Caco-2 (cell line): ENCODE measurements around the gene TFF1. TPM values are rescaled to one million over a fixed set of nuclear protein-coding genes. Genes with fewer than 3 reads are reported as not detected.

Source experiments
- BruUV-seq: library from RNA; stranded (reverse); fragments of 400-500 nt; replicated peaks from 2 replicates; lab custom pipeline; 2021; lab: Mats Ljungman, UMichigan
- CTCF ChIA-PET: fragments of 300-600 bp; sonication (Branson Sonifier 250); formaldehyde crosslinking; loops from one replicate; lab custom pipeline; 2022; ENCODE audit warnings: antibody characterized with exemption; lab: Charles Lee
- POLR2A ChIA-PET: fragments of 300-600 bp; sonication (Branson Sonifier 250); formaldehyde crosslinking; loops from one replicate; lab custom pipeline; 2022; ENCODE audit warnings: antibody characterized with exemption; lab: Charles Lee
- DNase-seq, 2 experiments: peaks; one replicate each; pipeline versions ENCODE4 v3.0.0 to v3.0.0-alpha.2; 2020 to 2022
- H3K27me3 ChIP-seq: replicated peaks from 2 replicates; pipeline ENCODE4 v1.6.0; 2011; ENCODE audit warnings: low read length; ENCODE audit not compliant: control insufficient read depth, insufficient read depth
- H3K36me3 ChIP-seq: 2 replicates; pipeline ENCODE4 v1.5.1; 2011; ENCODE audit warnings: low read length; ENCODE audit not compliant: control insufficient read depth, insufficient read depth
- H3K4me1 ChIP-seq: fragments of 250-450 bp; sonication (Bioruptor Pico); 2 replicates; pipeline ENCODE4 v1.5.1; 2020; ENCODE audit warnings: mild to moderate bottlenecking
- H3K4me3 ChIP-seq: 2 replicates; pipeline ENCODE4 v1.5.1; 2011; ENCODE audit warnings: low read depth, mild to moderate bottlenecking, control low read depth, low read length
- H3K9me3 ChIP-seq: fragments of 250-450 bp; sonication (Bioruptor Pico); 2 replicates; pipeline ENCODE4 v1.5.1; 2020; ENCODE audit warnings: mild to moderate bottlenecking, moderate library complexity
- H3K27ac Mint-ChIP-seq: one replicate; pipeline ENCODE4 v1.8.0; 2022; ENCODE audit warnings: mixed read lengths; ENCODE audit not compliant: unreplicated experiment
- H3K27me3 Mint-ChIP-seq: one replicate; pipeline ENCODE4 v1.8.0; 2022; ENCODE audit warnings: mixed read lengths; ENCODE audit not compliant: insufficient read depth, unreplicated experiment
- H3K36me3 Mint-ChIP-seq: one replicate; pipeline ENCODE4 v1.8.0; 2022; ENCODE audit warnings: mild to moderate bottlenecking, mixed read lengths; ENCODE audit not compliant: insufficient read depth, unreplicated experiment
- H3K4me1 Mint-ChIP-seq: one replicate; pipeline ENCODE4 v1.8.0; 2022; ENCODE audit warnings: low read depth, mixed read lengths; ENCODE audit not compliant: unreplicated experiment
- H3K4me3 Mint-ChIP-seq: one replicate; pipeline ENCODE4 v1.8.0; 2022; ENCODE audit warnings: mild to moderate bottlenecking, moderate library complexity, mixed read lengths; ENCODE audit not compliant: unreplicated experiment
- H3K9me3 Mint-ChIP-seq: one replicate; pipeline ENCODE4 v1.8.0; 2022; ENCODE audit warnings: mixed read lengths; ENCODE audit not compliant: unreplicated experiment
- intact Hi-C: fragments of 100-400 bp; cut with micrococcal nuclease; formaldehyde crosslinking; loops from one replicate; pipeline ENCODE4 v1.10.0; 2022; ENCODE audit not compliant: unreplicated experiment
- total RNA-seq: library from RNA; stranded (reverse); gene quantifications from 2 replicates; pipeline ENCODE4 v1.2.3, GENCODE V29; 2022
- TF ChIP-seq, protein P1 (sequence below), 2 experiments: fragments of 200-600 bp in 1 of 2; IDR thresholded peaks; 1 replicate in 1 of 2; 2 replicates in 1 of 2; pipeline versions ENCODE4 v1.5.1 to v1.8.0; 2011 to 2022; ENCODE audit warnings: antibody characterized with exemption in 1 of 2, control low read depth in 1 of 2, inconsistent platforms in 1 of 2, low read depth in 1 of 2, low read length in 1 of 2, mild to moderate bottlenecking in 1 of 2, moderate library complexity in 1 of 2; ENCODE audit not compliant: insufficient read depth in 1 of 2, severe bottlenecking in 1 of 2, unreplicated experiment in 1 of 2

TFF1 gene
- total RNA-seq, 1 experiment from 2014 or later, result 9.8 TPM

- Histone ChIP-seq H3K4me3 (no peak overlapping the region), H3K36me3 (no peaks in the 10 kb centered on the region), H3K4me1 (no peaks in the 10 kb centered on the region), H3K27me3 (no peaks in the 10 kb centered on the region), H3K9me3 (no peaks in the 10 kb centered on the region; the same call in 1 of the 2 replicates)
- intact Hi-C loops, result no loop called here
- TF ChIP-seq, protein P1, sequence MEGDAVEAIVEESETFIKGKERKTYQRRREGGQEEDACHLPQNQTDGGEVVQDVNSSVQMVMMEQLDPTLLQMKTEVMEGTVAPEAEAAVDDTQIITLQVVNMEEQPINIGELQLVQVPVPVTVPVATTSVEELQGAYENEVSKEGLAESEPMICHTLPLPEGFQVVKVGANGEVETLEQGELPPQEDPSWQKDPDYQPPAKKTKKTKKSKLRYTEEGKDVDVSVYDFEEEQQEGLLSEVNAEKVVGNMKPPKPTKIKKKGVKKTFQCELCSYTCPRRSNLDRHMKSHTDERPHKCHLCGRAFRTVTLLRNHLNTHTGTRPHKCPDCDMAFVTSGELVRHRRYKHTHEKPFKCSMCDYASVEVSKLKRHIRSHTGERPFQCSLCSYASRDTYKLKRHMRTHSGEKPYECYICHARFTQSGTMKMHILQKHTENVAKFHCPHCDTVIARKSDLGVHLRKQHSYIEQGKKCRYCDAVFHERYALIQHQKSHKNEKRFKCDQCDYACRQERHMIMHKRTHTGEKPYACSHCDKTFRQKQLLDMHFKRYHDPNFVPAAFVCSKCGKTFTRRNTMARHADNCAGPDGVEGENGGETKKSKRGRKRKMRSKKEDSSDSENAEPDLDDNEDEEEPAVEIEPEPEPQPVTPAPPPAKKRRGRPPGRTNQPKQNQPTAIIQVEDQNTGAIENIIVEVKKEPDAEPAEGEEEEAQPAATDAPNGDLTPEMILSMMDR (IDR thresholded peaks at IDR 0.05; ENCODE audit: insufficient read depth in 1 of 2, low read depth in 1 of 2, low read length in 1 of 2, severe bottlenecking in 1 of 2, unreplicated experiment in 1 of 2), result no peak
- POLR2A ChIA-PET, result no interaction called here
- no peak for DNase-seq
- Mint-ChIP-seq H3K9me3 (peaks cover 12% of the 10 kb centered on the region), H3K27ac (no peak overlapping the region), H3K27me3 (no peaks in the 10 kb centered on the region), H3K4me1 (peaks cover 6% of the 10 kb centered on the region), H3K4me3 (no peak overlapping the region), H3K36me3 (no peaks in the 10 kb centered on the region)
- CTCF ChIA-PET, result no interaction called here
- no TSS peak for BruUV-seq
These were observed 34.2 kb upstream of the TFF1 start for GRCh38 chr21:42400525-42400924.

DNA sequence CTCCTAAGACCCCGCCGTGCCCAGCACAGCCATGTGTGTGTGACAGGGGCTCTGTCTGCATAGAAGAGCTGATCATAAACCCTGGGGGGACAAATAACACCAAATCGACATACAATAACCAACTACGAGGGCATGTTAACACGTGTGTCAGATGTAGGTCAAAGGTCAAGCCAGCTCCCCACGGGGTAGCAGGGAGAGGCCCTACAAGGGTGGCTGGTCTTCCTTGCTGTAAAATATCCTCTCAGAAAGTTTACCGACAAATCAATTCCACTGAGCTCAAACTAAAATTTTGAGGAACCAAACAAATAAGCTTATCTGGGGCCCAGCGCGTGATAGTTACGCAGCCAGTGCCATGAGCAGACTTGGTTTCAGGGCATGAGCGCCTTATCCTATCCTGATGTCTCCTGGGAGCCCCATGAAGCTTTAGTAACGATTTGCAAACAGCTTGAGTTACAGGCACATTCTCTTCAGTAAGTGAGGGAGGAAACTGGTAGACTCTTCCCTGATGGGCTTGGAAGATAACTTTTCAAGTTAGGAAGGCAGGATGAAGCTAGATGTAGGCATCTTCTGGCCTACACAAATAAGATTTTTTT lies 32.2 kb upstream of the TFF1 start:
- H3K27me3 ChIP-seq, result no peaks in the 10 kb centered on the region
- no peak for DNase-seq
- no peaks in the 10 kb centered on the region for H3K36me3 Mint-ChIP-seq
- TF ChIP-seq, protein P1 (IDR thresholded peaks at IDR 0.05; ENCODE audit: insufficient read depth in 1 of 2, low read depth in 1 of 2, low read length in 1 of 2, severe bottlenecking in 1 of 2, unreplicated experiment in 1 of 2), result no peak
- no peaks in the 10 kb centered on the region for H3K4me1 ChIP-seq
- H3K4me3 ChIP-seq, result no peak overlapping the region
- intact Hi-C loops, result no loop called here
- no TSS peak for BruUV-seq
- H3K4me3 Mint-ChIP-seq, result no peak overlapping the region
- H3K36me3 ChIP-seq, result no peaks in the 10 kb centered on the region
- H3K4me1 Mint-ChIP-seq, result peaks cover 6% of the 10 kb centered on the region
- CTCF ChIA-PET, result interaction anchor here (0.6 kb wide), 1 partner anchor 110 kb away, joined by 7 read pairs; no protein-coding TSS in a partner anchor
- H3K27me3 Mint-ChIP-seq, result no peaks in the 10 kb centered on the region
- H3K9me3 ChIP-seq, result no peaks in the 10 kb centered on the region; the same call in 1 of the 2 replicates
- H3K27ac Mint-ChIP-seq, result no peak overlapping the region
- POLR2A ChIA-PET, result no interaction called here
- H3K9me3 Mint-ChIP-seq, result peaks cover 12% of the 10 kb centered on the region

- intact Hi-C loops, result no loop called here
These were observed 31.5 kb upstream of the TFF1 start for GRCh38 chr21:42397746-42398394.

More at GRCh38 chr21:42397746-42398394, 31.5 kb upstream of the TFF1 start:
- H3K4me3 ChIP-seq, result no peak overlapping the region
- BruUV-seq, result no TSS peak
- H3K9me3 Mint-ChIP-seq, result peaks cover 12% of the 10 kb centered on the region
- no peaks in the 10 kb centered on the region for H3K27me3 ChIP-seq
- H3K27ac Mint-ChIP-seq, result no peak overlapping the region
- H3K36me3 Mint-ChIP-seq, result no peaks in the 10 kb centered on the region
- H3K4me1 Mint-ChIP-seq, result peaks cover 6% of the 10 kb centered on the region
- ChIA-PET CTCF (interaction anchor here (0.6 kb wide), 1 partner anchor 110 kb away, joined by 7 read pairs; no protein-coding TSS in a partner anchor), POLR2A (no interaction called here)
- no peak for DNase-seq
- no peaks in the 10 kb centered on the region for H3K27me3 Mint-ChIP-seq
- no peak overlapping the region for H3K4me3 Mint-ChIP-seq
- H3K36me3 ChIP-seq, result no peaks in the 10 kb centered on the region
- TF ChIP-seq, protein P1 (IDR thresholded peaks at IDR 0.05; ENCODE audit: insufficient read depth in 1 of 2, low read depth in 1 of 2, low read length in 1 of 2, severe bottlenecking in 1 of 2, unreplicated experiment in 1 of 2), result no peak
- no peaks in the 10 kb centered on the region; the same call in 1 of the 2 replicates for H3K9me3 ChIP-seq
- no peaks in the 10 kb centered on the region for H3K4me1 ChIP-seq
